Esophagus muscularis mucosa (tissue), 4 donors: ENCODE data around the gene MESP1. TPM values are rescaled to one million over a fixed set of nuclear protein-coding genes. Genes with fewer than 3 reads are reported as not detected.

Experiments
- DNase-seq: peaks from one replicate; pipeline ENCODE4 v3.0.0-alpha.2; 2017; ENCODE audit errors: extremely low spot score
- H3K27ac ChIP-seq, 4 donors: fragments of 200-600 bp; sonication (generic); replicated peaks in 1 of 4; 1 replicate in 3 of 4; 2 replicates in 1 of 4; pipeline ENCODE4 v1.5.1; 2016 to 2019; ENCODE audit warnings: mild to moderate bottlenecking in 1 of 4
- H3K27me3 ChIP-seq, 4 donors: fragments of 200-600 bp; sonication (generic); one replicate each; pipeline versions ENCODE4 v1.5.1 to v1.6.0; 2016 to 2019
- H3K36me3 ChIP-seq, 4 donors: fragments of 200-600 bp; sonication (generic); one replicate each; pipeline ENCODE4 v1.5.1; 2016 to 2019
- H3K4me1 ChIP-seq, 4 donors: fragments of 200-600 bp; sonication (generic); one replicate each; pipeline ENCODE4 v1.5.1; 2016 to 2019
- H3K4me3 ChIP-seq, 4 donors: fragments of 200-600 bp; sonication (generic); 1 replicate in 2 of 4; 2 replicates in 2 of 4; pipeline ENCODE4 v1.5.1; 2016 to 2019; ENCODE audit warnings: mild to moderate bottlenecking in 4 of 4, moderate library complexity in 1 of 4
- H3K9me3 ChIP-seq, 4 donors: fragments of 200-600 bp; sonication (generic); 1 replicate in 3 of 4; 2 replicates in 1 of 4; pipeline ENCODE4 v1.5.1; 2016 to 2019
- EP300 ChIP-seq: sonication (generic); formaldehyde crosslinking; IDR thresholded peaks from one replicate; pipeline ENCODE4 v1.6.1; 2017; ENCODE audit warnings: antibody characterized with exemption
- POLR2A ChIP-seq: fragments of 450-650 bp; IDR thresholded peaks from one replicate; pipeline ENCODE4 v1.6.1; 2017; ENCODE audit warnings: antibody characterized with exemption, moderate library complexity, mild to moderate bottlenecking, low read depth
- POLR2AphosphoS5 ChIP-seq, 2 donors: sonication (generic); formaldehyde crosslinking; IDR thresholded peaks; one replicate each; pipeline ENCODE4 v1.6.1; 2017; ENCODE audit warnings: antibody characterized with exemption in 2 of 2
- WGBS: methylation state at CpG from one replicate; pipeline ENCODE4 v1.1.5; 2018; 5-methylcytosine and 5-hydroxymethylcytosine counted together
- intact Hi-C: fragments of 100-400 bp; cut with DNase I; formaldehyde crosslinking; loops from one replicate; pipeline ENCODE4 v1.15.1; 2023
- total RNA-seq, 4 donors: library from RNA; depleted of rRNA; stranded (reverse); fragments of >200 nt; gene quantifications; one replicate each; pipeline versions ENCODE4 v1.1.0 to v1.2.1, GENCODE V29; 2016
- TF ChIP-seq, protein P1 (sequence below), 3 experiments: fragments of 200-600 bp in 2 of 3; fragments of 450-650 bp in 1 of 3; sonication (generic) in 2 of 3; IDR thresholded peaks; one replicate each; pipeline ENCODE4 v1.5.1; 2017 to 2019; ENCODE audit warnings: antibody characterized with exemption in 3 of 3, mild to moderate bottlenecking in 2 of 3, moderate library complexity in 1 of 3

The MESP1 gene
- total RNA-seq, 4 donors from 2014 or later, result 0.50 to 2.8 (median 1.7) TPM

- H3K27ac ChIP-seq, result no peak overlapping the region
- TF ChIP-seq EP300, result no peak
- TF ChIP-seq, protein P1, sequence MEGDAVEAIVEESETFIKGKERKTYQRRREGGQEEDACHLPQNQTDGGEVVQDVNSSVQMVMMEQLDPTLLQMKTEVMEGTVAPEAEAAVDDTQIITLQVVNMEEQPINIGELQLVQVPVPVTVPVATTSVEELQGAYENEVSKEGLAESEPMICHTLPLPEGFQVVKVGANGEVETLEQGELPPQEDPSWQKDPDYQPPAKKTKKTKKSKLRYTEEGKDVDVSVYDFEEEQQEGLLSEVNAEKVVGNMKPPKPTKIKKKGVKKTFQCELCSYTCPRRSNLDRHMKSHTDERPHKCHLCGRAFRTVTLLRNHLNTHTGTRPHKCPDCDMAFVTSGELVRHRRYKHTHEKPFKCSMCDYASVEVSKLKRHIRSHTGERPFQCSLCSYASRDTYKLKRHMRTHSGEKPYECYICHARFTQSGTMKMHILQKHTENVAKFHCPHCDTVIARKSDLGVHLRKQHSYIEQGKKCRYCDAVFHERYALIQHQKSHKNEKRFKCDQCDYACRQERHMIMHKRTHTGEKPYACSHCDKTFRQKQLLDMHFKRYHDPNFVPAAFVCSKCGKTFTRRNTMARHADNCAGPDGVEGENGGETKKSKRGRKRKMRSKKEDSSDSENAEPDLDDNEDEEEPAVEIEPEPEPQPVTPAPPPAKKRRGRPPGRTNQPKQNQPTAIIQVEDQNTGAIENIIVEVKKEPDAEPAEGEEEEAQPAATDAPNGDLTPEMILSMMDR (IDR thresholded peaks at IDR 0.05), result no peak
- TF ChIP-seq POLR2AphosphoS5 (IDR thresholded peaks at IDR 0.05), result no peak
- no peak for TF ChIP-seq POLR2A
- no peak overlapping the region for H3K4me3 ChIP-seq
- intact Hi-C loops, result no loop called here
- no peaks in the 10 kb centered on the region for H3K27me3 ChIP-seq
- H3K4me1 ChIP-seq, result peaks cover 0 to 2% (median 0%) of the 10 kb centered on the region in 4 donors
- no peak for DNase-seq
- WGBS, result 71% methylated on average over 6 of the region's 7 CpGs
- no peaks in the 10 kb centered on the region for H3K36me3 ChIP-seq
- no peaks in the 10 kb centered on the region for H3K9me3 ChIP-seq
These were observed 17.0 kb upstream of the MESP1 start for GRCh38 chr15:89768071-89768500.

DNA sequence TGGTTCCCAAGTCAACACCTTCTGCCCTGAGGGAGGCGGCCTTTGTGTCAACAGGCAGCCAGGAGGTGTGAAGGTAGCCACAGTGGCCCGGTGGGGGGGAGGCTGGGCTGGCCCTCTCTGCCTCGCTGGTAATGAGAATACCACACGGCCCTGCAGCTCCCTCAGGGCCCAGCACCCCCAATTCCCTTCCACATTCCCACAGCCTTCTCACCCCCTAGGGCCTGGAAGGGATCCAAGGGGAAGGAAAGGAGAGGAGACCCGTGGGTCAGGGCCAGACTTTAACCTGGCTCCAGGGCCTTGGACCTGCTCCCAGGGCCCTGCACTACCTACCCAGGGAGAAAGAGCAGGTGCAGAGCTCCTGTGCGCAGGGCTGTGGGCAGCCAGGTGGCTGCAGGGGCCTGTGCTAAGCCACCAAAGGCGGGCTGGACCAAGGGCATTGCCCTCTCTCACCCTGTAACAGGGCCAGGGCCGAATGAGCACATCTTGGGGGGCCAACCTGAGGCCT is 16.4 kb upstream of the MESP1 start:
- 72% methylated on average over 6 of the region's 8 CpGs for WGBS

GRCh38 chr15:89766357-89767311 is 15.6 kb upstream of the MESP1 start:
- H3K4me3 ChIP-seq, result no peak overlapping the region
- 86% methylated on average over 7 of the region's 16 CpGs for WGBS
- no peaks in the 10 kb centered on the region for H3K36me3 ChIP-seq
- no peaks in the 10 kb centered on the region for H3K27me3 ChIP-seq
- DNase-seq, result no peak
- TF ChIP-seq, protein P1 (IDR thresholded peaks at IDR 0.05), result no peak
- peaks cover 0 to 2% (median 0%) of the 10 kb centered on the region in 4 donors for H3K4me1 ChIP-seq
- no peak overlapping the region for H3K27ac ChIP-seq
- H3K9me3 ChIP-seq, result no peaks in the 10 kb centered on the region
- intact Hi-C loops, result no loop called here

More for the DNA sequence above, 16.4 kb upstream of the MESP1 start:
- Histone ChIP-seq H3K4me1 (peaks cover 0 to 2% (median 0%) of the 10 kb centered on the region in 4 donors), H3K27ac (no peak overlapping the region), H3K36me3 (no peaks in the 10 kb centered on the region), H3K9me3 (no peaks in the 10 kb centered on the region), H3K27me3 (no peaks in the 10 kb centered on the region), H3K4me3 (no peak overlapping the region)
- no peak for DNase-seq
- TF ChIP-seq, protein P1 (IDR thresholded peaks at IDR 0.05), result no peak
- TF ChIP-seq POLR2A, result no peak
- TF ChIP-seq POLR2AphosphoS5 (IDR thresholded peaks at IDR 0.05), result no peak
- no peak for TF ChIP-seq EP300
- intact Hi-C loops, result no loop called here

GRCh38 chr15:89765694-89766093 is 14.6 kb upstream of the MESP1 start:
- Histone ChIP-seq H3K27me3 (no peaks in the 10 kb centered on the region), H3K27ac (no peak overlapping the region), H3K9me3 (no peaks in the 10 kb centered on the region), H3K4me1 (peaks cover 0 to 7% (median 2%) of the 10 kb centered on the region in 4 donors), H3K4me3 (no peak overlapping the region), H3K36me3 (no peaks in the 10 kb centered on the region)
- 91% methylated on average over 1 of the region's 1 CpG for WGBS
- no peak for DNase-seq
- TF ChIP-seq EP300, result no peak
- TF ChIP-seq POLR2AphosphoS5 (IDR thresholded peaks at IDR 0.05), result no peak
- TF ChIP-seq, protein P1 (IDR thresholded peaks at IDR 0.05), result no peak
- no peak for TF ChIP-seq POLR2A
- intact Hi-C loops, result no loop called here
